Stimulated activated CD8-positive, alpha-beta memory T cell treated with anti-CD3 and anti-CD28 coated beads, Interleukin-4, amount 100 ng/mL, for 48 hours (primary cell): ENCODE results near the gene RXFP1.

Experiments
- DNase-seq: peaks from one replicate; pipeline ENCODE4 v3.0.0-alpha.2; 2020

Gene RXFP1

GRCh38 chr4:158544141-158544540 is 22.5 kb downstream of the RXFP1 start:
- DNase-seq: no peak

- DNase-seq: no peak
Observed at GRCh38 chr4:158553364-158553763, 31.7 kb downstream of the RXFP1 start.

- DNase-seq: no peak
Observed at GRCh38 chr4:158560284-158560683, 38.6 kb downstream of the RXFP1 start.

- no peak for DNase-seq
Observed at GRCh38 chr4:158566860-158567259, 45.2 kb downstream of the RXFP1 start.

GRCh38 chr4:158571736-158572135 is 50.1 kb downstream of the RXFP1 start:
- DNase-seq: no peak

- no peak for DNase-seq
Observed at GRCh38 chr4:158572608-158573007, 50.9 kb downstream of the RXFP1 start.

GRCh38 chr4:158578476-158578875 is 56.8 kb downstream of the RXFP1 start:
- no peak for DNase-seq

GRCh38 chr4:158580064-158580463 is 58.4 kb downstream of the RXFP1 start:
- DNase-seq: no peak

GRCh38 chr4:158581161-158581560 is 59.5 kb downstream of the RXFP1 start:
- no peak for DNase-seq

GRCh38 chr4:158586881-158587280 is 65.2 kb downstream of the RXFP1 start:
- DNase-seq: no peak

- no peak for DNase-seq
Observed at GRCh38 chr4:158588285-158588684, 66.6 kb downstream of the RXFP1 start.

GRCh38 chr4:158588777-158589176 is 67.1 kb downstream of the RXFP1 start:
- no peak for DNase-seq

GRCh38 chr4:158590306-158590705 is 68.6 kb downstream of the RXFP1 start:
- DNase-seq: no peak

GRCh38 chr4:158590824-158591223 is 69.1 kb downstream of the RXFP1 start:
- no peak for DNase-seq

- no peak for DNase-seq
Observed at GRCh38 chr4:158597879-158598596, 76.4 kb downstream of the RXFP1 start.

- no peak for DNase-seq
Observed at GRCh38 chr4:158599150-158599549, 77.5 kb downstream of the RXFP1 start.

GRCh38 chr4:158599765-158600498 is 78.2 kb downstream of the RXFP1 start:
- no peak for DNase-seq

GRCh38 chr4:158604369-158604768 is 82.7 kb downstream of the RXFP1 start:
- DNase-seq: no peak

- DNase-seq: no peak
Observed at GRCh38 chr4:158605393-158605792, 83.7 kb downstream of the RXFP1 start.

GRCh38 chr4:158606969-158607368 is 85.3 kb downstream of the RXFP1 start:
- no peak for DNase-seq

- no peak for DNase-seq
Observed at GRCh38 chr4:158609116-158609515, 87.4 kb downstream of the RXFP1 start.

GRCh38 chr4:158610790-158611189 is 89.1 kb downstream of the RXFP1 start:
- no peak for DNase-seq

- DNase-seq: no peak
Observed at GRCh38 chr4:158613046-158613445, 91.4 kb downstream of the RXFP1 start.

- DNase-seq: no peak
Observed at GRCh38 chr4:158617956-158618355, 96.3 kb downstream of the RXFP1 start.

- DNase-seq: no peak
Observed at GRCh38 chr4:158621729-158622128, 100.0 kb downstream of the RXFP1 start.
